GM12865 (cell line): ENCODE results near the gene OR52E2.

ENCODE experiments used
- DNase-seq: peaks from one replicate; pipeline ENCODE4 v3.0.0; 2010; ENCODE audit warnings: low read depth
- H3K4me3 ChIP-seq: 2 replicates; pipeline ENCODE4 v1.5.1; 2011; ENCODE audit warnings: mild to moderate bottlenecking, low read depth, low read length, control low read depth
- CTCF ChIP-seq: IDR thresholded peaks from 2 replicates; pipeline ENCODE4 v1.5.1; 2011; ENCODE audit warnings: low read length, control low read depth, low read depth, inconsistent platforms; ENCODE audit not compliant: insufficient read depth; ENCODE audit errors: missing control alignments

Gene OR52E2

GRCh38 chr11:5046754-5047330 lies 12.6 kb downstream of the OR52E2 start:
- no peak for DNase-seq
- TF ChIP-seq CTCF, result no peak

GRCh38 chr11:5046226-5046625 lies 13.2 kb downstream of the OR52E2 start, which contains the start of gene OR52J3:
OR52J3 (plus strand) TSS chr11:5046526; CDS start chr11:5046526, 0 bp downstream.
- no peak within 1 kb of the TSS for H3K4me3 ChIP-seq
- TF ChIP-seq CTCF, result no peak
- DNase-seq, result no peak

More at GRCh38 chr11:5046754-5047330, 12.6 kb downstream of the OR52E2 start:
- H3K4me3 ChIP-seq, result no peak overlapping the region

DNA sequence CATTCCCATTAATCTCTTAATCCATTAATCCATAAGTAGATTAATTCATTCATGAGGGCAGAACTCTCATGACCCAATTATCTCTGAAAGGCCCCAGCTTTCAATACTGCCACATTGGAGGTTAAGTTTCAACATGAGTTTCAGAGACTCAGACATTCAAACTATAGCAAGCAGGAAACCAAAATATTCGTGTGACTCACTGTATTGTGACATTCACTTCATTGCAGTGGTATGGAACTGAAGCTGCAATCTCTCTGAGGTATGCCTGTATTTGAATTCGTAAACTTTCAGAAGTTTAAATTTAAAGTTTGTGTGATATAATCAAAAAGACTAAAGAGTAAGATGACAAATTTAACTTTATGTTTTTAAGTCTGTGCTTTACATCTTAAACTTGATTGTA lies 16.0 kb downstream of the OR52E2 start:
- DNase-seq, result no peak
- H3K4me3 ChIP-seq, result no peak overlapping the region
- TF ChIP-seq CTCF, result no peak

- no peak overlapping the region for H3K4me3 ChIP-seq
- no peak for DNase-seq
- no peak for TF ChIP-seq CTCF
These were observed 17.3 kb downstream of the OR52E2 start for GRCh38 chr11:5042091-5042490.

GRCh38 chr11:5040876-5041275 lies 18.6 kb downstream of the OR52E2 start:
- no peak for TF ChIP-seq CTCF
- no peak overlapping the region for H3K4me3 ChIP-seq
- DNase-seq, result no peak

DNA sequence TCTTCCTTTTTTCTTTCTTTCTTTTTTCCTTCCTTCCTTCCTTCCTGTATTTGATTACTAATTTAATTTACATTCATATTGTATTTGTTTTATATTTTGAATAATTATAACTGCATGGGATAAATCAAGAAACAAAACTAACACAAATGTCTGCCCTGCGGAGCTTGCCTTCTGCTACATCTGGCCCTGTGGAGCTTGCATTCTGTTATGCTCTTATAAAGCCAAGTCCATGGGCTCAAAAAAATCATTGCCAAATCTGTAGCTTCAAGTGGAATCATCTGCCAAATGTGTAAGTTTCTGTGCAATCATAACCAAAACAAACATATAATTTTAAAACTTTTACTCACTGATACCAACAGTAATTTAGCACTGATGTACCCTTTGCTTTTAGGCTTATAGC lies 21.1 kb downstream of the OR52E2 start:
- no peak overlapping the region for H3K4me3 ChIP-seq
- no peak for DNase-seq
- no peak for TF ChIP-seq CTCF

DNA sequence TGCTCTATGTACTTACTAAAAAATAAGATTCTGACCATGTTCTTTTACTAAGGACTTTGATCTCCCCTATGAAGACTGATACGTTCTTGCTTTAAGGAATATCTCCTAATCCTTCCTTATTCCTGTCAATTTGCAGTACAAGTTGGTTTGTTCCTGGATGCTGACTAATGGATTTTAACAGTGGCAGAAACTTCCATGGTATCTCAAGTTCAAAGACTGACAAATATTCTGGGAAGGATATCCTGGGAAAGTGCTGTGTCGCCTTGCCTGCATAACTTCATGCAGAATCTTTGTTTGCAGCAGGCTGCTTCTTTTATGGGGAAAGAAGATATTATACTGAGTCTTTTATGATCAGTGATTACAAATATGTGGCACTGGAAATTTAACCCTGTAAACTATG lies 21.5 kb downstream of the OR52E2 start:
- no peak overlapping the region for H3K4me3 ChIP-seq
- no peak for DNase-seq
- no peak for TF ChIP-seq CTCF
